ENCODE data around the gene OR51A7.
"Not testable (repeated sequence)": the region's sequence is repeated elsewhere in the genome, so short reads cannot be mapped to it uniquely, and the experiment has no call there.

The OR51A7 gene, protein sequence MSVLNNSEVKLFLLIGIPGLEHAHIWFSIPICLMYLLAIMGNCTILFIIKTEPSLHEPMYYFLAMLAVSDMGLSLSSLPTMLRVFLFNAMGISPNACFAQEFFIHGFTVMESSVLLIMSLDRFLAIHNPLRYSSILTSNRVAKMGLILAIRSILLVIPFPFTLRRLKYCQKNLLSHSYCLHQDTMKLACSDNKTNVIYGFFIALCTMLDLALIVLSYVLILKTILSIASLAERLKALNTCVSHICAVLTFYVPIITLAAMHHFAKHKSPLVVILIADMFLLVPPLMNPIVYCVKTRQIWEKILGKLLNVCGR

GRCh38 chr11:4903484-4903883 is at the start of gene OR51A7:
OR51A7 (plus strand) TSS chr11:4903783; CDS start chr11:4907370, 3,587 bp downstream.
- DNase-seq = no peak

DNA sequence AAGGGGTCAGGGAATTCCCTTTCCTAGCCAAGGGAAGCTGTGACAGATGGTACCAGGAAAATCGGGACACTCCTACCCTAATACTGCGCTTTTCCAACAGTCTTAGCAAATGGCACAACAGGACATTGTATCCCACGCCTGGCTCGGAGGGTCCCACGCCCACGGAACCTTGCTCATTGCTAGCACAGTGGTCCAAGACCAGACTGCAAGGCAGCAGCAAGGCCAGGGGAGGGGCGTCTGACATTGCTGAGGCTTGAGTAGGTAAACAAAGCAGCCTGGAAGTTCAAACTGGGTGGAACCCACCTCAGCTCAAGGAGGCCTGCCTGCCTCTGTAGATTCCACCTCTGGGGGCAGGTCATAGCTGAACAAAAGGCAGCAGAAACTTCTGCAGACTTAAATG is 49.3 kb upstream of the OR51A7 start:
- not testable (repeated sequence) for DNase-seq

DNA sequence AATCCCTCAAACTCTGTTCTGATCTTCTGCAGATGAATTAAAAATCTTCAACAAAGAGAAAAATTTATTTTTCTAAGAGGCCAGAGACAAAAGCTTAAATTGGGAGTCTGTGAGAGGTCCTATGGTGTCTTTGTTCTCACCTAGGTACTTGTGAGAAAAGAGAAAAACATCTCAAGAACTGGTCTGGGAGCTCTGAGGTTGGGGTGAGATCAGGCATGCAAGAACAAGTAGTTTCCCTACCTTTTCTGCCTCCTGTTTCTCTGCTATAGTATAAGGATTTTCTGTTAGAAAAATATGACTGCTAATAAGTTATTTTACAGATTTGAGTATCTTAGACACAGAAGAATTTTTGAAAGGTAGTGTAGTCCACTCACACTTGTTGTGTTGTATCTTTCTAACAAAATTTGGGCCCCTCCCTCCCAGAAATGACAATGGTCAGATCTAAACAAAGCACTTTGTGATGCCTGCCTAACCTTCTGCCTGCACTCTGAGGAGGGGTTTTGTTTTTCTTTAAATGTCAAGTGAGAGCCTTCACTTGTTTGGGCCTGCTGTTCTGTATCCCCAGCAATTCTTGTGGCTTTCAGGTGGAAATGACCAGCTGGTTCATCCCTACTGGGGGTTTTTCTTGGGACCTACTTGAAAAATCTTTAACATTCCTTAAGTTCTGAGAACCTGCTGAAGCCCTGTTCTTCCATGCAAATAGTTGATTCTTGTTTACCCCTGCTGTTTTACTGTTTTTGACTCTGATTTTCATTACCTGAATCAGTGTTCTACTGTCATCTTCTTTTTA is 40.9 kb upstream of the OR51A7 start:
- DNase-seq = no peak

DNA sequence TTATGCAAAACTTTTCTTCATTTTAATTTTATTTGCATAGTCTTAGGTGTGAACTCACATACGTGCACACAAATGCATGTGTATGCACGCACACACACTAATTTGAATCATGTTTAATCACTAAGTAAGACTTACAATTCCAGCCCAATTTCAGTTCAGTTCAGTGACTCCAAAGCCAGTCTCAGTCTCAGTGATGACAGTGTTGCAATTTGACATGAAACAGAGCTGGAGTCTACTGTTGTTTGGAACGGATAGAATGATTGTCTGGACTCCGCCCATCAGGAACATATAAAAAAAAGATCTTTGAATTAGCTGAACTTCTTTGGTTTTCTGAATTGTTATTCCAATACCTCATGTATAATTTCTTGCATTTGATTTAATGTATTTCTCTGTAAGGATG is 39.7 kb upstream of the OR51A7 start:
- DNase-seq = no peak

GRCh38 chr11:4865855-4866254 is 37.7 kb upstream of the OR51A7 start:
- no peak for DNase-seq

GRCh38 chr11:4881188-4881587 is 22.4 kb upstream of the OR51A7 start:
- no peak for DNase-seq

DNA sequence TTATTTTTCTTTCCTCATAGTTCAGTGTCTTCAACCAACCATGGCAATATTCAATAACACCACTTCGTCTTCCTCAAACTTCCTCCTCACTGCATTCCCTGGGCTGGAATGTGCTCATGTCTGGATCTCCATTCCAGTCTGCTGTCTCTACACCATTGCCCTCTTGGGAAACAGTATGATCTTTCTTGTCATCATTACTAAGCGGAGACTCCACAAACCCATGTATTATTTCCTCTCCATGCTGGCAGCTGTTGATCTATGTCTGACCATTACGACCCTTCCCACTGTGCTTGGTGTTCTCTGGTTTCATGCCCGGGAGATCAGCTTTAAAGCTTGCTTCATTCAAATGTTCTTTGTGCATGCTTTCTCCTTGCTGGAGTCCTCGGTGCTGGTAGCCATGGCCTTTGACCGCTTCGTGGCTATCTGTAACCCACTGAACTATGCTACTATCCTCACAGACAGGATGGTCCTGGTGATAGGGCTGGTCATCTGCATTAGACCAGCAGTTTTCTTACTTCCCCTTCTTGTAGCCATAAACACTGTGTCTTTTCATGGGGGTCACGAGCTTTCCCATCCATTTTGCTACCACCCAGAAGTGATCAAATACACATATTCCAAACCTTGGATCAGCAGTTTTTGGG is 21.6 kb upstream of the OR51A7 start, which contains the start of gene OR51T1:
Gene OR51T1 (plus strand): TSS at position 41 of the 641 bp plus-strand sequence. CDS start 0 bp downstream, at position 41.
- DNase-seq = no peak

GRCh38 chr11:4882543-4882942 is 21.0 kb upstream of the OR51A7 start:
- no peak for DNase-seq

- no peak for DNase-seq
Observed at GRCh38 chr11:4884361-4884760, 19.2 kb upstream of the OR51A7 start.

DNA sequence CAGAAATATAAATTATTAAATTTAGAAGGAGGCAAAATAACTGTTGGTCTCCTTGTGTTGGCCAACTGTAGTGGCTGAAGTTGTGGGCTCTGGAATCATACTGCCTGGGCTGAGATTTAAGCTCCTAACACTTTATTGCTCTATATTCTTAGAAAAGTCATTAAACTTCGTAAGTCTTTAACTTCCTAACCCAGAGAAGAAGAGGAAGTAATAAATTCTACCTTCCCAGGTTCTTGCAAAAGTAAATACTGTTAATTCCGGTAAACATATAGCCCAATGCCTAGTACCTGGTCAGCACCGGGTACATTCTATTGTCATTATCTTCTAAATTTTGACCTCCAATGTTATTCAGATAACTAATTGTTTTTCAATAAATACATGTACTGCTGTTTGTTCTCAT is 17.4 kb upstream of the OR51A7 start:
- no peak for DNase-seq

GRCh38 chr11:4887591-4887990 is 16.0 kb upstream of the OR51A7 start:
- DNase-seq = no peak

DNA sequence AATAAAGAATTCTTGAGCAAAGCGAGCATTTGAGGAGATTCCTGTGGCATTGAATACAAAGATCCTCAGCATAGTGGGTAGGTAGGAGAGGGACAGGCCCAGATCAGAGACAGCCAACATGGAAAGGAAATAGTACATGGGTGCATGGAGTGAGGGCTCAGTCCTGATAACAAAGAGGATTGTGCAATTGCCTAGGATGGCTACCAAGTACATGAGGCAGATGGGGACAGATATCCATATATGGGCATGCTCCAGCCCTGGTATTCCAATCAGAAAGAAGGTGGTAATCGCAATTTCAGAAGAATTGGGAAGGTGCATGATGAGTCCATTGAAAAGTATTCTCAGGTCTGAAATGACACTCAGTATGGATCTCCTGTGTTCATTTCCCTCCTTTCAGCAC is 13.3 kb upstream of the OR51A7 start:
- no peak for DNase-seq

- DNase-seq = no peak
Observed at GRCh38 chr11:4891996-4892640, 11.5 kb upstream of the OR51A7 start.

- no peak for DNase-seq
Observed at GRCh38 chr11:4916581-4916980, 13.0 kb downstream of the OR51A7 start.

DNA sequence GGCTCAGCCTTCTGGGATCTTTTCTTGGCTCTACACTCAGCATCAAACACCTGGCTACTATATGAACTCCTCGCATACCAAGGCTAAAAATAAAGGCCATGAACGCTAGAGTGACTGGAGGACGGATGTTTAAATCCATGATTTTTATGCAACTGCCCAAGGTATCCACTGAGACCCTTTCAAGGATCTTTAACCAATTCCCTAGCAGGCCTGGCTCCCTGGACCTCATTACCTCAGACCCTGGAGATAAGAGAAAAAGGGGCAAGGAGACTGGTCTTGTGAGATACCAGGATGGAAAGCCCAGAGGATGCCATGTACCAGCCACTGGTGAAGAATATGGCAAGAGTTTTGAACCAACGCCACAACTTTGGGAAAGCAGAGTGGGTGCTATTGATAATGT is 15.7 kb downstream of the OR51A7 start, which contains the start of gene OR51G2:
Gene OR51G2 (minus strand): TSS at position 101 of the 400 bp plus-strand sequence. CDS start 3,687 bp downstream, outside the sequence.
- DNase-seq = no peak

DNA sequence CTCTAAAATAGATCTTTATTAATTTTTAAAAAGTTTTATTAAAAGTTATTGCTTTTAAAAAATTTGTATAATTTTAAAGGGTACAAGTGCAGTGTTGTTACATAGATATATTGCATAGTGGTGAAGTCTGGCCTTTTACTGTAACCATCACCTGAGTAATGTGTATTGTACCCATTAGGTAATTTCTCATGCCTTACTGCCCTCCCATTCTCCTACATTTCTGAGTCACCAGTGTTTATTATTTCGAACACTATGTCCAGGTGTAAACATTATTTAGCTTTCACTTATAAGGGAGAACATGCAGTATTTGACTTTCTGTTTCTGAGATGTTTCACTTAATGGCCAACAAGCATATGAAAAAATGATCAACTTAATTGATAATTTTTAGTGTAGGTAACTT is 18.2 kb downstream of the OR51A7 start:
- no peak for DNase-seq

GRCh38 chr11:4922304-4922703 is 18.7 kb downstream of the OR51A7 start:
- no peak for DNase-seq

- DNase-seq = no peak
Observed at GRCh38 chr11:4924239-4924638, 20.7 kb downstream of the OR51A7 start, which contains the start of gene OR51G1. OR51G1 (minus strand) TSS chr11:4924339; CDS start chr11:4924339, 0 bp downstream.

GRCh38 chr11:4926608-4927007 is 23.0 kb downstream of the OR51A7 start:
- no peak for DNase-seq

GRCh38 chr11:4932751-4933150 is 29.2 kb downstream of the OR51A7 start:
- no peak for DNase-seq

GRCh38 chr11:4936745-4937144 is 33.2 kb downstream of the OR51A7 start:
- no peak for DNase-seq

DNA sequence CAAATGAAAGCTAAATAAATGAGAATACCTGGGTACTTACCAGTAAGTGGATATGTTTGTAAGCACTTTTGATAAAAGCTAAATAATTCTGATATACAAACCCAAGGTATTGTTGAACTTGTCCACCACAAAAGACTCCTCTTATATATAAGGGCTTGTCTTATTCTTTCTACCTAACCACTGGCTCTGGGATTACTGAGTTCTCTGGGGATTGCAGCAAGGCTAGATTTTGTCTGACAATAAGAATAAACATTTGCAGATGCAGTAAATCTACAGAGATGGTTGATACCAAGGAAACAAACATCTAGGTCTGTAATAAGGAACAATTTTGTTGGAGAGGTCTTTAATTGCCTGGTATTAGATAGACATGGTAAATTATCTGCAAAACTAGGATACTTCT is 43.9 kb downstream of the OR51A7 start, which contains the start of gene OR51A4:
Gene OR51A4 (minus strand): TSS at position 101 of the 400 bp plus-strand sequence. CDS start 505 bp downstream, outside the sequence.
- DNase-seq = no peak

GRCh38 chr11:4955613-4956012 is 52.0 kb downstream of the OR51A7 start, which contains the start of gene OR51A2:
OR51A2 (minus strand) TSS chr11:4955713; CDS start chr11:4955713, 0 bp downstream.
- not testable (repeated sequence) for DNase-seq
